ENCODE results near the gene LRP5. TPM values are rescaled to one million over a fixed set of nuclear protein-coding genes. Genes with fewer than 3 reads are reported as not detected.

Gene LRP5
- total and polyA plus RNA-seq, 7 donors, result 18.0 to 63.1 (median 28.9) TPM

DNA sequence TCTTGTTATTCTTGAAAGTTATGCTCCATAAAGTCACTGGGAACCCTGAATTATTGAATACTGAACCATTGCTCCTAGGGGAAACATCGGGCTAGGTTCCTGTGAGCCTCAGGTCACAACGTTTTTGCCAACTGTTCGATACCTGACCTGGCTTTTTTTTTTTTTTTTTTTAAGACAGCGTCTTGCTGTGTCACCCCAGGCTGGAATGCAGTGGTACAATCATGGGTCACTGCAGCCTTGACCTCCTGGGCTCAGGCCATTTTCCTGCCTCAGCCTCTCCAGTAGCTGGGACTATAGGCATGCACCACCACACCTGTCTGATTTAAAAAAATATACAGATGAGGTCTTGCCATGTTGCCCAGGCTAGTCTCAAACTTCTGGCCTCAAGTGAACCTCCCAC is 22.5 kb downstream of the LRP5 start:
- DNase-seq, result no peak
- Histone ChIP-seq H3K27ac (peak overlapping the region in 3 of 4 donors; percentile 72 to 86 (median 83)), H3K27me3 (no peaks in the 10 kb centered on the region), H3K9me3 (no peaks in the 10 kb centered on the region), H3K4me3 (no peak overlapping the region), H3K4me1 (peaks cover 0 to 94% (median 72%) of the 10 kb centered on the region in 4 donors), H3K36me3 (no peaks in the 10 kb centered on the region)
- intact Hi-C loops (cut with DNase I), result no loop called here
- TF ChIP-seq POLR2AphosphoS5 (IDR thresholded peaks at IDR 0.05) (no peak), POLR2A (IDR thresholded peaks at IDR 0.05) (no peak), EP300 (IDR thresholded peaks at IDR 0.05) (no peak)
- TF ChIP-seq, protein P1, sequence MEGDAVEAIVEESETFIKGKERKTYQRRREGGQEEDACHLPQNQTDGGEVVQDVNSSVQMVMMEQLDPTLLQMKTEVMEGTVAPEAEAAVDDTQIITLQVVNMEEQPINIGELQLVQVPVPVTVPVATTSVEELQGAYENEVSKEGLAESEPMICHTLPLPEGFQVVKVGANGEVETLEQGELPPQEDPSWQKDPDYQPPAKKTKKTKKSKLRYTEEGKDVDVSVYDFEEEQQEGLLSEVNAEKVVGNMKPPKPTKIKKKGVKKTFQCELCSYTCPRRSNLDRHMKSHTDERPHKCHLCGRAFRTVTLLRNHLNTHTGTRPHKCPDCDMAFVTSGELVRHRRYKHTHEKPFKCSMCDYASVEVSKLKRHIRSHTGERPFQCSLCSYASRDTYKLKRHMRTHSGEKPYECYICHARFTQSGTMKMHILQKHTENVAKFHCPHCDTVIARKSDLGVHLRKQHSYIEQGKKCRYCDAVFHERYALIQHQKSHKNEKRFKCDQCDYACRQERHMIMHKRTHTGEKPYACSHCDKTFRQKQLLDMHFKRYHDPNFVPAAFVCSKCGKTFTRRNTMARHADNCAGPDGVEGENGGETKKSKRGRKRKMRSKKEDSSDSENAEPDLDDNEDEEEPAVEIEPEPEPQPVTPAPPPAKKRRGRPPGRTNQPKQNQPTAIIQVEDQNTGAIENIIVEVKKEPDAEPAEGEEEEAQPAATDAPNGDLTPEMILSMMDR (IDR thresholded peaks at IDR 0.05), result no peak
- 93 to 95% methylated on average over 4 of the region's 4 CpGs for WGBS, 2 donors

GRCh38 chr11:68335683-68336082 is 23.3 kb downstream of the LRP5 start:
- TF ChIP-seq EP300 (IDR thresholded peaks at IDR 0.05) (peak in 2 of 4 donors; percentile 35 to 65), POLR2AphosphoS5 (IDR thresholded peaks at IDR 0.05) (peak in 3 of 4 donors; percentile 69 to 76 (median 74)), POLR2A (IDR thresholded peaks at IDR 0.05) (no peak)
- TF ChIP-seq, protein P1 (IDR thresholded peaks at IDR 0.05), result no peak
- intact Hi-C loops (cut with DNase I), result no loop called here
- H3K36me3 ChIP-seq, result no peaks in the 10 kb centered on the region
- 73 to 87% methylated on average over 8 of the region's 8 CpGs for WGBS, 2 donors
- no peaks in the 10 kb centered on the region for H3K9me3 ChIP-seq
- peaks cover 0 to 94% (median 67%) of the 10 kb centered on the region in 4 donors for H3K4me1 ChIP-seq
- peak overlapping the region; percentile 70 to 86 (median 78) for H3K27ac ChIP-seq
- DNase-seq, result no peak
- H3K4me3 ChIP-seq, result no peak overlapping the region
- H3K27me3 ChIP-seq, result no peaks in the 10 kb centered on the region

- peaks cover 0 to 92% (median 64%) of the 10 kb centered on the region in 4 donors for H3K4me1 ChIP-seq
- DNase-seq, result no peak
- no peak overlapping the region for H3K4me3 ChIP-seq
- no peak for TF ChIP-seq POLR2AphosphoS5 (IDR thresholded peaks at IDR 0.05)
- TF ChIP-seq POLR2A (IDR thresholded peaks at IDR 0.05), result no peak
- TF ChIP-seq, protein P1 (IDR thresholded peaks at IDR 0.05), result no peak
- no peak for TF ChIP-seq EP300 (IDR thresholded peaks at IDR 0.05)
- H3K9me3 ChIP-seq, result no peaks in the 10 kb centered on the region
- H3K27me3 ChIP-seq, result no peaks in the 10 kb centered on the region
- peak overlapping the region; percentile 70 to 86 (median 78) for H3K27ac ChIP-seq
- no peaks in the 10 kb centered on the region for H3K36me3 ChIP-seq
- intact Hi-C loops (cut with DNase I), result no loop called here
- WGBS, 2 donors, result 77 to 79% methylated on average over 9 of the region's 9 CpGs
Observed at GRCh38 chr11:68336716-68337115, 24.3 kb downstream of the LRP5 start.

GRCh38 chr11:68337399-68337835 is 25.0 kb downstream of the LRP5 start:
- WGBS, 2 donors, result 65 to 80% methylated on average over 4 of the region's 4 CpGs
- Histone ChIP-seq H3K4me1 (peaks cover 0 to 92% (median 65%) of the 10 kb centered on the region in 4 donors), H3K36me3 (no peaks in the 10 kb centered on the region)

More at GRCh38 chr11:68337399-68337835, 25.0 kb downstream of the LRP5 start:
- intact Hi-C loops (cut with DNase I), result no loop called here
- H3K4me3 ChIP-seq, result no peak overlapping the region
- H3K9me3 ChIP-seq, result no peaks in the 10 kb centered on the region
- DNase-seq, result no peak
- TF ChIP-seq POLR2AphosphoS5 (IDR thresholded peaks at IDR 0.05) (no peak), EP300 (IDR thresholded peaks at IDR 0.05) (no peak), POLR2A (IDR thresholded peaks at IDR 0.05) (no peak)
- TF ChIP-seq, protein P1 (IDR thresholded peaks at IDR 0.05), result no peak
- peak overlapping the region; percentile 70 to 86 (median 78) for H3K27ac ChIP-seq
- H3K27me3 ChIP-seq, result no peaks in the 10 kb centered on the region
